Measurements from ENCODE around the gene FOXN4. TPM values are rescaled to one million over a fixed set of nuclear protein-coding genes. Genes with fewer than 3 reads are reported as not detected.

The FOXN4 gene
- total and polyA plus RNA-seq, 2 of the 13 experiments (the other 11 are each of a cell fraction or from before 2014, with no cell fraction given), result 0.11 TPM; not detected in 1

DNA sequence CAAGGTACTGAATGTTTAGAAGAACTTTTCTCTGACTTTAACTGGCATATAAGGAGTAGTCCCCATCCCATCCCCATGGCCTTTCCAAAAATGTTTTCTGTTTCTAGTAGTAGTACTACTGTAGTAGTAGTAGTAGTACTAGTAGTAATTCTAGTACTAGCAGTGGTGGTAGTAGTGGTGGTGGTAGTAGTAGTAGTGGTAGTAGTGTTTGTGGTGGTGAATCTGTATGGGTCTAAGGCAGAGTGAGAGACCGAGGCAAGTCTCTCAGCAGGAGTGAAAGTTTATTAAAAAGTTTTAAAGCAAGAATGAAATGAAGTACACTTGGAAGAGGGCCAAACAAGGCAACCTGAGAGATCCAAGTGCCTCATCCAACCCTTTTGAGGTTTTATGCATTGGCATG is 58.6 kb downstream of the FOXN4 start (continued):
- TF ChIP-seq ZFP41 (CRISPR knock-in tag; IDR thresholded peaks at IDR 0.05; ENCODE audit: borderline replicate concordance) (no peak), FOXA3 (CRISPR knock-in tag; IDR thresholded peaks at IDR 0.05) (no peak), FOSL1 (CRISPR knock-in tag; IDR thresholded peaks at IDR 0.05; ENCODE audit: borderline replicate concordance) (no peak), XBP1 (CRISPR knock-in tag; IDR thresholded peaks at IDR 0.05) (no peak)

GRCh38 chr12:109247831-109248654 is 61.0 kb downstream of the FOXN4 start:
- H3K9me3 ChIP-seq (ENCODE audit: low read length), result no peaks in the 10 kb centered on the region
- H3K4me2 ChIP-seq (ENCODE audit: low read depth, low read length), result peak overlapping the region; percentile 55
- ChIA-PET POLR2A (interaction anchor here (0.7 to 3.0 kb wide), 3 partner anchors 50 to 132 kb away, joined by 3 to 15 read pairs (median 5); partner anchors contain the start of gene ACACB), CTCF (ENCODE audit: low intra/inter-chr PET ratio, low total read pairs) (no interaction called here)
- FAIRE-seq (peak; percentile 81), DNase-seq (ENCODE audit: low spot score) (peak; percentile 75), ATAC-seq (peak; percentile 90)
- no peaks in the 10 kb centered on the region for H3K79me2 ChIP-seq (ENCODE audit: insufficient read depth, low read length)
- no peak overlapping the region for H3K4me3 ChIP-seq (replicated peaks in 1 of 3; ENCODE audit: insufficient read depth in 1 of 3, low read depth in 2 of 3, low read length in 3 of 3)
- peak overlapping the region; percentile 60 for H3K27ac ChIP-seq (ENCODE audit: extremely low read length, insufficient read depth, low read length)
- H3K27me3 ChIP-seq (ENCODE audit: control insufficient read depth in 1 of 2, insufficient read depth in 2 of 2, low read length in 2 of 2), result no peaks in the 10 kb centered on the region
- H2AFZ ChIP-seq (ENCODE audit: low read length), result no peak overlapping the region
- in situ Hi-C loops (cut with HindIII; ENCODE audit: extremely low pct_ligation_motif_present, low pct_unique_long_range_greater_than_20kb) (loop anchor here (10.0 kb wide), 1 partner anchor 113 kb away; no protein-coding TSS in a partner anchor), intact Hi-C loops (cut with micrococcal nuclease; ENCODE audit: unreplicated experiment) (loop anchor here (5.0 kb wide), 2 partner anchors 51 to 131 kb away; partner anchors contain the start of gene ACACB)
- 60% methylated on average over 9 of the region's 9 CpGs for WGBS (ENCODE audit: low lambda C conversion rate)
- peaks cover 0 to 2% of the 10 kb centered on the region in 2 experiments; a peak in 1 of 5 replicates for H3K36me3 ChIP-seq (replicated peaks in 1 of 2; ENCODE audit: control insufficient read depth in 1 of 2, insufficient read depth in 2 of 2, low read length in 2 of 2)
- H3K9ac ChIP-seq (ENCODE audit: insufficient read depth, low read depth, low read length), result peak overlapping the region; percentile 37
- no peaks in the 10 kb centered on the region for H4K20me1 ChIP-seq (ENCODE audit: insufficient read depth, low read length)
- TSS peak; percentile 30 for BruUV-seq (replicated peaks)
- H3K4me1 ChIP-seq (ENCODE audit: insufficient read depth, low read length), result peaks cover 23% of the 10 kb centered on the region
- TF ChIP-seq NAIF1 (CRISPR knock-in tag; IDR thresholded peaks at IDR 0.05; ENCODE audit: borderline replicate concordance), result no peak
- TF ChIP-seq ZNF430 (CRISPR knock-in tag; IDR thresholded peaks at IDR 0.05), result no peak
- no peak for TF ChIP-seq NFKBIZ (CRISPR knock-in tag; IDR thresholded peaks at IDR 0.05)
- TF ChIP-seq EP300 (IDR thresholded peaks at IDR 0.05; ENCODE audit: low read depth in 2 of 2, low read length in 2 of 2), result peak in 1 of 2 experiments; percentile 43; a peak in 1 of 4 replicates
- TF ChIP-seq EP300 (CRISPR knock-in tag; IDR thresholded peaks at IDR 0.05; ENCODE audit: borderline replicate concordance), result no peak
- no peak for TF ChIP-seq SOX6 (IDR thresholded peaks at IDR 0.05)
- peak; percentile 58 for TF ChIP-seq SOX6 (CRISPR knock-in tag; IDR thresholded peaks at IDR 0.05)
- no peak for TF ChIP-seq THYN1 (CRISPR knock-in tag; IDR thresholded peaks at IDR 0.05; ENCODE audit: borderline replicate concordance, low read depth)
- TF ChIP-seq PAF1 (CRISPR knock-in tag; IDR thresholded peaks at IDR 0.05), result no peak
- no peak for TF ChIP-seq HNRNPK (IDR thresholded peaks at IDR 0.05; ENCODE audit: low read depth, low read length, poor library complexity, severe bottlenecking)
- TF ChIP-seq ASH2L (IDR thresholded peaks at IDR 0.05; ENCODE audit: insufficient read length, low read depth, low read length), result peak; percentile 79
- no peak for TF ChIP-seq CCDC6 (CRISPR knock-in tag; IDR thresholded peaks at IDR 0.05)
- no peak for TF ChIP-seq NFATC3 (CRISPR knock-in tag; IDR thresholded peaks at IDR 0.05)
- peak; percentile 24; the same call in 1 of the 2 replicates for TF ChIP-seq REPIN1 (CRISPR knock-in tag; IDR thresholded peaks at IDR 0.05; ENCODE audit: borderline replicate concordance, low read depth)
- peak; percentile 46; the same call in 1 of the 2 replicates for TF ChIP-seq RARA (CRISPR knock-in tag; IDR thresholded peaks at IDR 0.05)
- no peak for TF ChIP-seq ZNF124 (CRISPR knock-in tag; IDR thresholded peaks at IDR 0.05)
- TF ChIP-seq MAX (IDR thresholded peaks at IDR 0.05), result 0 out of 2 replicates have a peak, but pooled peaks have one; percentile 34
- TF ChIP-seq REL (CRISPR knock-in tag; conservative IDR thresholded peaks at IDR 0.05), result no peak
- TF ChIP-seq ETV5 (CRISPR knock-in tag; IDR thresholded peaks at IDR 0.05; ENCODE audit: borderline replicate concordance), result peak; percentile 54; the same call in 1 of the 2 replicates
- peak; percentile 64; the same call in 1 of the 2 replicates for TF ChIP-seq KDM6A (CRISPR knock-in tag; IDR thresholded peaks at IDR 0.05; ENCODE audit: low read depth)
